Esophagus muscularis mucosa (tissue), 4 donors: ENCODE measurements around the gene IGSF6. TPM values are rescaled to one million over a fixed set of nuclear protein-coding genes. Genes with fewer than 3 reads are reported as not detected.

ENCODE experiments used
- DNase-seq: peaks from one replicate; pipeline ENCODE4 v3.0.0-alpha.2; 2017; ENCODE audit errors: extremely low spot score
- H3K27ac ChIP-seq, 4 donors: fragments of 200-600 bp; sonication (generic); replicated peaks in 1 of 4; 1 replicate in 3 of 4; 2 replicates in 1 of 4; pipeline ENCODE4 v1.5.1; 2016 to 2019; ENCODE audit warnings: mild to moderate bottlenecking in 1 of 4
- H3K27me3 ChIP-seq, 4 donors: fragments of 200-600 bp; sonication (generic); one replicate each; pipeline versions ENCODE4 v1.5.1 to v1.6.0; 2016 to 2019
- H3K36me3 ChIP-seq, 4 donors: fragments of 200-600 bp; sonication (generic); one replicate each; pipeline ENCODE4 v1.5.1; 2016 to 2019
- H3K4me1 ChIP-seq, 4 donors: fragments of 200-600 bp; sonication (generic); one replicate each; pipeline ENCODE4 v1.5.1; 2016 to 2019
- H3K4me3 ChIP-seq, 4 donors: fragments of 200-600 bp; sonication (generic); 1 replicate in 2 of 4; 2 replicates in 2 of 4; pipeline ENCODE4 v1.5.1; 2016 to 2019; ENCODE audit warnings: mild to moderate bottlenecking in 4 of 4, moderate library complexity in 1 of 4
- H3K9me3 ChIP-seq, 4 donors: fragments of 200-600 bp; sonication (generic); 1 replicate in 3 of 4; 2 replicates in 1 of 4; pipeline ENCODE4 v1.5.1; 2016 to 2019
- EP300 ChIP-seq: sonication (generic); formaldehyde crosslinking; IDR thresholded peaks from one replicate; pipeline ENCODE4 v1.6.1; 2017; ENCODE audit warnings: antibody characterized with exemption
- POLR2A ChIP-seq: fragments of 450-650 bp; IDR thresholded peaks from one replicate; pipeline ENCODE4 v1.6.1; 2017; ENCODE audit warnings: antibody characterized with exemption, moderate library complexity, mild to moderate bottlenecking, low read depth
- POLR2AphosphoS5 ChIP-seq, 2 donors: sonication (generic); formaldehyde crosslinking; IDR thresholded peaks; one replicate each; pipeline ENCODE4 v1.6.1; 2017; ENCODE audit warnings: antibody characterized with exemption in 2 of 2
- WGBS: methylation state at CpG from one replicate; pipeline ENCODE4 v1.1.5; 2018; 5-methylcytosine and 5-hydroxymethylcytosine counted together
- intact Hi-C: fragments of 100-400 bp; cut with DNase I; formaldehyde crosslinking; loops from one replicate; pipeline ENCODE4 v1.15.1; 2023
- total RNA-seq, 4 donors: library from RNA; depleted of rRNA; stranded (reverse); fragments of >200 nt; gene quantifications; one replicate each; pipeline versions ENCODE4 v1.1.0 to v1.2.1, GENCODE V29; 2016
- TF ChIP-seq, protein P1 (sequence below), 3 experiments: fragments of 200-600 bp in 2 of 3; fragments of 450-650 bp in 1 of 3; sonication (generic) in 2 of 3; IDR thresholded peaks; one replicate each; pipeline ENCODE4 v1.5.1; 2017 to 2019; ENCODE audit warnings: antibody characterized with exemption in 3 of 3, mild to moderate bottlenecking in 2 of 3, moderate library complexity in 1 of 3

IGSF6 gene
- total RNA-seq, 4 donors from 2014 or later: 0.69 to 4.5 (median 1.3) TPM

DNA sequence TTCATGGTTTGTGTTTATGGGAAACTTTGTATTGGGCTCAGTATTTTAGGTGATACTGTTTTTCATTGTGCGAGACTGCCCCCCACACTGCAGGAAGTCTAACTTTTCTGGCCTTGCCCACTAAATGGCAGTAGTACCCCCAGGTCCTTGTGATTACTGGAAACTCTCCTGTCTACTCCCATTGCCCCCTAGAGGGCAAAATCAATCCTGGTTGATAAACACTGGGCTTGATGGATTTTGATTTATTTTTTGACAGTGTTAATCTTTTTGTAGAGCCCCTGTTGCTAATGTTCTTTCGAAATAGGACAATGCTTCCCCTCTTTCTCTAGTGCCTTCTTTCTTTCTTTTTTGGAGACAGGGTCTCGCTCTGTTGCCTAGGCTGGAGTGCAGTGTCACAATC lies 37.5 kb downstream of the IGSF6 start:
- 94% methylated on average over 3 of the region's 3 CpGs for WGBS

GRCh38 chr16:21613781-21614180 lies 38.6 kb downstream of the IGSF6 start:
- Histone ChIP-seq H3K9me3 (no peaks in the 10 kb centered on the region), H3K36me3 (peaks cover 0 to 5% (median 2%) of the 10 kb centered on the region in 4 donors), H3K27me3 (no peaks in the 10 kb centered on the region), H3K4me3 (no peak overlapping the region), H3K4me1 (peaks cover 24 to 47% (median 41%) of the 10 kb centered on the region in 4 donors), H3K27ac (no peak overlapping the region)
- intact Hi-C loops: no loop called here
- TF ChIP-seq EP300 (no peak), POLR2AphosphoS5 (IDR thresholded peaks at IDR 0.05) (no peak), POLR2A (no peak)
- TF ChIP-seq, protein P1, sequence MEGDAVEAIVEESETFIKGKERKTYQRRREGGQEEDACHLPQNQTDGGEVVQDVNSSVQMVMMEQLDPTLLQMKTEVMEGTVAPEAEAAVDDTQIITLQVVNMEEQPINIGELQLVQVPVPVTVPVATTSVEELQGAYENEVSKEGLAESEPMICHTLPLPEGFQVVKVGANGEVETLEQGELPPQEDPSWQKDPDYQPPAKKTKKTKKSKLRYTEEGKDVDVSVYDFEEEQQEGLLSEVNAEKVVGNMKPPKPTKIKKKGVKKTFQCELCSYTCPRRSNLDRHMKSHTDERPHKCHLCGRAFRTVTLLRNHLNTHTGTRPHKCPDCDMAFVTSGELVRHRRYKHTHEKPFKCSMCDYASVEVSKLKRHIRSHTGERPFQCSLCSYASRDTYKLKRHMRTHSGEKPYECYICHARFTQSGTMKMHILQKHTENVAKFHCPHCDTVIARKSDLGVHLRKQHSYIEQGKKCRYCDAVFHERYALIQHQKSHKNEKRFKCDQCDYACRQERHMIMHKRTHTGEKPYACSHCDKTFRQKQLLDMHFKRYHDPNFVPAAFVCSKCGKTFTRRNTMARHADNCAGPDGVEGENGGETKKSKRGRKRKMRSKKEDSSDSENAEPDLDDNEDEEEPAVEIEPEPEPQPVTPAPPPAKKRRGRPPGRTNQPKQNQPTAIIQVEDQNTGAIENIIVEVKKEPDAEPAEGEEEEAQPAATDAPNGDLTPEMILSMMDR (IDR thresholded peaks at IDR 0.05): no peak
- DNase-seq: no peak
- 88% methylated on average over 2 of the region's 2 CpGs for WGBS

More for the DNA sequence above, 37.5 kb downstream of the IGSF6 start:
- H3K27ac ChIP-seq: no peak overlapping the region
- no peaks in the 10 kb centered on the region for H3K27me3 ChIP-seq
- TF ChIP-seq POLR2AphosphoS5 (IDR thresholded peaks at IDR 0.05): no peak
- TF ChIP-seq, protein P1 (IDR thresholded peaks at IDR 0.05): no peak
- H3K9me3 ChIP-seq: no peaks in the 10 kb centered on the region
- peaks cover 23 to 43% (median 34%) of the 10 kb centered on the region in 4 donors for H3K4me1 ChIP-seq
- H3K4me3 ChIP-seq: no peak overlapping the region
- intact Hi-C loops: no loop called here
- H3K36me3 ChIP-seq: peaks cover 0 to 10% (median 6%) of the 10 kb centered on the region in 4 donors
- no peak for DNase-seq

- Histone ChIP-seq H3K9me3 (no peaks in the 10 kb centered on the region), H3K4me1 (peaks cover 24 to 51% (median 45%) of the 10 kb centered on the region in 4 donors), H3K27ac (no peak overlapping the region), H3K36me3 (peaks cover 0 to under 1% (median 0%) of the 10 kb centered on the region in 4 donors), H3K4me3 (no peak overlapping the region), H3K27me3 (no peaks in the 10 kb centered on the region)
- no peak for TF ChIP-seq POLR2A
- TF ChIP-seq POLR2AphosphoS5 (IDR thresholded peaks at IDR 0.05): no peak
- TF ChIP-seq, protein P1 (IDR thresholded peaks at IDR 0.05): no peak
- no peak for TF ChIP-seq EP300
- no peak for DNase-seq
- WGBS: 100% methylated on average over 3 of the region's 4 CpGs
- intact Hi-C loops: no loop called here
Observed at GRCh38 chr16:21613361-21613760, 39.0 kb downstream of the IGSF6 start.

- Histone ChIP-seq H3K36me3 (no peaks in the 10 kb centered on the region), H3K4me1 (peaks cover 24 to 62% (median 54%) of the 10 kb centered on the region in 4 donors), H3K4me3 (no peak overlapping the region), H3K27me3 (no peaks in the 10 kb centered on the region), H3K27ac (peak overlapping the region; percentile 11 to 56 (median 31)), H3K9me3 (no peaks in the 10 kb centered on the region)
- intact Hi-C loops: no loop called here
- 60% methylated on average over 7 of the region's 7 CpGs for WGBS
- TF ChIP-seq POLR2AphosphoS5 (IDR thresholded peaks at IDR 0.05) (no peak), POLR2A (no peak), EP300 (no peak)
- TF ChIP-seq, protein P1 (IDR thresholded peaks at IDR 0.05): no peak
- no peak for DNase-seq
Observed at GRCh38 chr16:21611556-21612384, 40.6 kb downstream of the IGSF6 start.

DNA sequence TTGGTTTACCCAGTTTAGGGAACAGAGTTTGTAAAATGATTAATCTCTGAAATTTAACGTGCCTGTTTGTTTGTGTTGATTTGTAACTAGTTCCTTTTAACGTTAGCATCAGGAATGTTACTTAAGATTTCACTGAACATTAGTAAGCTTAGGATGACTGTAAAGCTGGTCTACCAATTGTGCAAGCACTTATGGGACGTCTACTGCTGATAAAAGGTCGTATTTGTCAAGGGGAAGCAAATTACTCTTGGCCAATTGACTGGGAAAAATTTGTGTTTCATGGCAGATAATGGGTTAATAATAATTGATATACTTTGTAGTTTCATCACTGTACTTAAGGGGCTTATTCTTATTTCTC lies 41.2 kb downstream of the IGSF6 start:
- peak overlapping the region in 1 of 4 donors; percentile 56 for H3K27ac ChIP-seq
- peaks cover 24 to 65% (median 57%) of the 10 kb centered on the region in 4 donors for H3K4me1 ChIP-seq
- 61% methylated on average over 4 of the region's 4 CpGs for WGBS
- intact Hi-C loops: no loop called here
- no peak for TF ChIP-seq EP300
- no peaks in the 10 kb centered on the region for H3K36me3 ChIP-seq
- no peak for DNase-seq
- no peaks in the 10 kb centered on the region for H3K27me3 ChIP-seq
- H3K9me3 ChIP-seq: no peaks in the 10 kb centered on the region
- H3K4me3 ChIP-seq: no peak overlapping the region
